GM23338 (cell line): ENCODE results near the gene DIAPH3. TPM values are rescaled to one million over a fixed set of nuclear protein-coding genes. Genes with fewer than 3 reads are reported as not detected.

Source experiments
- ATAC-seq: fragments of 200-7000 bp; cut with Tn5 transposase; 3 replicates; pipeline ENCODE4 v1.9.1; 2020
- DNase-seq: peaks from one replicate; pipeline ENCODE4 v3.0.0-alpha.2; 2015; ENCODE audit warnings: low spot score
- H2AFZ ChIP-seq: fragments of 200-600 bp; sonication (generic); 2 replicates; pipeline ENCODE4 v1.8.0; 2016; ENCODE audit warnings: antibody characterized with exemption, mild to moderate bottlenecking, moderate library complexity
- H3F3A ChIP-seq: fragments of 200-600 bp; sonication (generic); replicated peaks from 2 replicates; pipeline ENCODE4 v1.8.0; 2017; ENCODE audit warnings: antibody characterized with exemption, mixed run types, low read depth
- H3K27ac ChIP-seq: fragments of 200-600 bp; sonication (generic); 2 replicates; pipeline ENCODE4 v1.6.1; 2016; ENCODE audit warnings: low read depth
- H3K27me3 ChIP-seq: fragments of 200-600 bp; sonication (generic); 2 replicates; pipeline ENCODE4 v1.8.0; 2016; ENCODE audit warnings: mild to moderate bottlenecking, mixed run types, moderate library complexity; ENCODE audit not compliant: insufficient read depth
- H3K36me3 ChIP-seq: fragments of 200-600 bp; sonication (generic); 2 replicates; pipeline ENCODE4 v1.8.0; 2016; ENCODE audit warnings: mild to moderate bottlenecking; ENCODE audit not compliant: insufficient read depth
- H3K4me1 ChIP-seq: fragments of 200-600 bp; sonication (generic); 2 replicates; pipeline ENCODE4 v1.8.0; 2016; ENCODE audit warnings: mild to moderate bottlenecking, moderate library complexity; ENCODE audit not compliant: insufficient read depth
- H3K4me2 ChIP-seq: fragments of 200-600 bp; sonication (generic); 2 replicates; pipeline ENCODE4 v1.7.1; 2017; ENCODE audit warnings: mixed run types
- H3K4me3 ChIP-seq: fragments of 200-600 bp; sonication (generic); 2 replicates; pipeline ENCODE4 v1.6.1; 2016; ENCODE audit warnings: mixed run types
- H3K79me2 ChIP-seq: fragments of 200-600 bp; sonication (generic); replicated peaks from 2 replicates; pipeline ENCODE4 v1.8.0; 2017; ENCODE audit warnings: mild to moderate bottlenecking; ENCODE audit not compliant: insufficient read depth
- H3K9me2 ChIP-seq: fragments of 200-600 bp; sonication (generic); 2 replicates; pipeline ENCODE4 v1.8.0; 2017; ENCODE audit not compliant: insufficient read depth
- H4K20me1 ChIP-seq: fragments of 200-600 bp; sonication (generic); replicated peaks from 2 replicates; pipeline ENCODE4 v1.8.0; 2017; ENCODE audit warnings: mild to moderate bottlenecking; ENCODE audit not compliant: insufficient read depth
- H3K27ac Mint-ChIP-seq: 2 replicates; pipeline ENCODE4 v1.8.0; 2020; ENCODE audit warnings: inconsistent platforms, mild to moderate bottlenecking, moderate library complexity, mixed read lengths
- H3K27me3 Mint-ChIP-seq: 3 replicates; pipeline ENCODE4 v1.8.0; 2022; ENCODE audit warnings: low read depth, mild to moderate bottlenecking, moderate library complexity, mixed read lengths, inconsistent platforms; ENCODE audit not compliant: insufficient read depth, poor library complexity
- H3K36me3 Mint-ChIP-seq: 3 replicates; pipeline ENCODE4 v1.8.0; 2021; ENCODE audit warnings: low read depth, mild to moderate bottlenecking, inconsistent platforms, moderate library complexity, mixed read lengths
- H3K4me1 Mint-ChIP-seq: 3 replicates; pipeline ENCODE4 v1.8.0; 2020; ENCODE audit warnings: mild to moderate bottlenecking, inconsistent platforms, mixed read lengths
- H3K4me3 Mint-ChIP-seq: 3 replicates; pipeline ENCODE4 v1.8.0; 2021; ENCODE audit warnings: moderate library complexity, mild to moderate bottlenecking, inconsistent platforms, mixed read lengths
- H3K9me3 Mint-ChIP-seq: 3 replicates; pipeline ENCODE4 v1.8.0; 2020; ENCODE audit warnings: moderate library complexity, mild to moderate bottlenecking, inconsistent platforms, mixed read lengths
- CREB1 ChIP-seq: fragments of 250-450 bp; sonication (Bioruptor Pico); IDR thresholded peaks from 2 replicates; pipeline ENCODE4 v1.5.0; 2020; ENCODE audit warnings: low read depth, mild to moderate bottlenecking, moderate library complexity
- EZH2phosphoT487 ChIP-seq: fragments of 200-600 bp; sonication (generic); IDR thresholded peaks from one replicate; pipeline ENCODE4 v1.8.1; 2018; ENCODE audit warnings: antibody characterized with exemption; ENCODE audit not compliant: unreplicated experiment
- NANOG ChIP-seq: IDR thresholded peaks from 2 replicates; pipeline ENCODE4 v1.6.1; 2016; ENCODE audit warnings: antibody characterized with exemption, borderline replicate concordance
- REST ChIP-seq: IDR thresholded peaks from one replicate; pipeline ENCODE4 v1.6.1; 2018; ENCODE audit warnings: antibody characterized with exemption; ENCODE audit not compliant: unreplicated experiment
- STAT1 ChIP-seq: IDR thresholded peaks from one replicate; pipeline ENCODE4 v1.6.1; 2016; ENCODE audit warnings: antibody characterized with exemption; ENCODE audit not compliant: unreplicated experiment
- ZNF331 ChIP-seq: fragments of 250-450 bp; sonication (Bioruptor Pico); IDR thresholded peaks from 2 replicates; pipeline ENCODE4 v1.5.0; 2020; ENCODE audit warnings: low read depth, mild to moderate bottlenecking, moderate library complexity
- polyA plus RNA-seq: library from polyadenylated mRNA; unstranded; fragments of >200 nt; fragmentation: Nextera tagmentation; extraction: Ambion mirVana; gene quantifications from 2 replicates; pipeline ENCODE4 v1.2.1, GENCODE V29; 2016
- total RNA-seq: library from RNA; depleted of rRNA; stranded (reverse); fragments of >200 nt; shearing (Covaris generic); gene quantifications from 2 replicates; pipeline ENCODE4 v1.2.3, GENCODE V29; 2014
- TF ChIP-seq, protein P1 (sequence below): fragments of 250-450 bp; sonication (Bioruptor Pico); IDR thresholded peaks from 2 replicates; pipeline ENCODE4 v1.5.0; 2020; ENCODE audit warnings: mild to moderate bottlenecking, moderate library complexity

Gene DIAPH3
- total and polyA plus RNA-seq, 2 experiments from 2014 or later: 23.4 to 30.2 TPM

DNA sequence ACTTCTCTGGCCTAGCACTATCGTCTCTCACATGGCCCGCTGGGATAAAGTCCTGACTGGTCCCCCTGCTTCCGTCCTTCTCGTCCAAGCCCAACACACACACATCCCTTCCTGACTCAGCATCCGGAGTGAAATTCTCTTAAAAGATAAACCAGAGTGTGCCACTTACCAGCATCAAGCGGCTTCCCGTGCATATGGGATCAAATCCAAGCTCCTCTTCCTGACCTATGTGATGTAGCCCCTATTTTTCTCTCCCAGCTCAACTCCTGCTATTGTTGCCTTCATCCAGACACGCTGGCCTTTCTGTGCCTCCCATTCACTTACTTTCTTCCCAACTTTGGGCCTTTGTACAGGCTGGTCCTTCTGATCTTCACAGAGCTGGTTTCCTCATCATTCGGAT is 530.4 kb downstream of the DIAPH3 start (continued):
- TF ChIP-seq, protein P1, sequence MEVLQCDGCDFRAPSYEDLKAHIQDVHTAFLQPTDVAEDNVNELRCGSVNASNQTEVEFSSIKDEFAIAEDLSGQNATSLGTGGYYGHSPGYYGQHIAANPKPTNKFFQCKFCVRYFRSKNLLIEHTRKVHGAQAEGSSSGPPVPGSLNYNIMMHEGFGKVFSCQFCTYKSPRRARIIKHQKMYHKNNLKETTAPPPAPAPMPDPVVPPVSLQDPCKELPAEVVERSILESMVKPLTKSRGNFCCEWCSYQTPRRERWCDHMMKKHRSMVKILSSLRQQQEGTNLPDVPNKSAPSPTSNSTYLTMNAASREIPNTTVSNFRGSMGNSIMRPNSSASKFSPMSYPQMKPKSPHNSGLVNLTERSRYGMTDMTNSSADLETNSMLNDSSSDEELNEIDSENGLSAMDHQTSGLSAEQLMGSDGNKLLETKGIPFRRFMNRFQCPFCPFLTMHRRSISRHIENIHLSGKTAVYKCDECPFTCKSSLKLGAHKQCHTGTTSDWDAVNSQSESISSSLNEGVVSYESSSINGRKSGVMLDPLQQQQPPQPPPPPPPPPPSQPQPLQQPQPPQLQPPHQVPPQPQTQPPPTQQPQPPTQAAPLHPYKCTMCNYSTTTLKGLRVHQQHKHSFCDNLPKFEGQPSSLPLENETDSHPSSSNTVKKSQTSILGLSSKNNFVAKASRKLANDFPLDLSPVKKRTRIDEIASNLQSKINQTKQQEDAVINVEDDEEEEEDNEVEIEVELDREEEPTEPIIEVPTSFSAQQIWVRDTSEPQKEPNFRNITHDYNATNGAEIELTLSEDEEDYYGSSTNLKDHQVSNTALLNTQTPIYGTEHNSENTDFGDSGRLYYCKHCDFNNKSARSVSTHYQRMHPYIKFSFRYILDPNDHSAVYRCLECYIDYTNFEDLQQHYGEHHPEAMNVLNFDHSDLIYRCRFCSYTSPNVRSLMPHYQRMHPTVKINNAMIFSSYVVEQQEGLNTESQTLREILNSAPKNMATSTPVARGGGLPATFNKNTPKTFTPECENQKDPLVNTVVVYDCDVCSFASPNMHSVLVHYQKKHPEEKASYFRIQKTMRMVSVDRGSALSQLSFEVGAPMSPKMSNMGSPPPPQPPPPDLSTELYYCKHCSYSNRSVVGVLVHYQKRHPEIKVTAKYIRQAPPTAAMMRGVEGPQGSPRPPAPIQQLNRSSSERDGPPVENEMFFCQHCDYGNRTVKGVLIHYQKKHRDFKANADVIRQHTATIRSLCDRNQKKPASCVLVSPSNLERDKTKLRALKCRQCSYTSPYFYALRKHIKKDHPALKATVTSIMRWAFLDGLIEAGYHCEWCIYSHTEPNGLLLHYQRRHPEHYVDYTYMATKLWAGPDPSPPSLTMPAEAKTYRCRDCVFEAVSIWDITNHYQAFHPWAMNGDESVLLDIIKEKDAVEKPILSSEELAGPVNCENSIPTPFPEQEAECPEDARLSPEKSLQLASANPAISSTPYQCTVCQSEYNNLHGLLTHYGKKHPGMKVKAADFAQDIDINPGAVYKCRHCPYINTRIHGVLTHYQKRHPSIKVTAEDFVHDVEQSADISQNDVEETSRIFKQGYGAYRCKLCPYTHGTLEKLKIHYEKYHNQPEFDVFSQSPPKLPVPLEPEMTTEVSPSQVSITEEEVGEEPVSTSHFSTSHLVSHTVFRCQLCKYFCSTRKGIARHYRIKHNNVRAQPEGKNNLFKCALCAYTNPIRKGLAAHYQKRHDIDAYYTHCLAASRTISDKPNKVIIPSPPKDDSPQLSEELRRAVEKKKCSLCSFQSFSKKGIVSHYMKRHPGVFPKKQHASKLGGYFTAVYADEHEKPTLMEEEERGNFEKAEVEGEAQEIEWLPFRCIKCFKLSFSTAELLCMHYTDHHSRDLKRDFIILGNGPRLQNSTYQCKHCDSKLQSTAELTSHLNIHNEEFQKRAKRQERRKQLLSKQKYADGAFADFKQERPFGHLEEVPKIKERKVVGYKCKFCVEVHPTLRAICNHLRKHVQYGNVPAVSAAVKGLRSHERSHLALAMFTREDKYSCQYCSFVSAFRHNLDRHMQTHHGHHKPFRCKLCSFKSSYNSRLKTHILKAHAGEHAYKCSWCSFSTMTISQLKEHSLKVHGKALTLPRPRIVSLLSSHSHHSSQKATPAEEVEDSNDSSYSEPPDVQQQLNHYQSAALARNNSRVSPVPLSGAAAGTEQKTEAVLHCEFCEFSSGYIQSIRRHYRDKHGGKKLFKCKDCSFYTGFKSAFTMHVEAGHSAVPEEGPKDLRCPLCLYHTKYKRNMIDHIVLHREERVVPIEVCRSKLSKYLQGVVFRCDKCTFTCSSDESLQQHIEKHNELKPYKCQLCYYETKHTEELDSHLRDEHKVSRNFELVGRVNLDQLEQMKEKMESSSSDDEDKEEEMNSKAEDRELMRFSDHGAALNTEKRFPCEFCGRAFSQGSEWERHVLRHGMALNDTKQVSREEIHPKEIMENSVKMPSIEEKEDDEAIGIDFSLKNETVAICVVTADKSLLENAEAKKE (CRISPR knock-in tag): no peak
- no peak for TF ChIP-seq CREB1 (CRISPR knock-in tag)

DNA sequence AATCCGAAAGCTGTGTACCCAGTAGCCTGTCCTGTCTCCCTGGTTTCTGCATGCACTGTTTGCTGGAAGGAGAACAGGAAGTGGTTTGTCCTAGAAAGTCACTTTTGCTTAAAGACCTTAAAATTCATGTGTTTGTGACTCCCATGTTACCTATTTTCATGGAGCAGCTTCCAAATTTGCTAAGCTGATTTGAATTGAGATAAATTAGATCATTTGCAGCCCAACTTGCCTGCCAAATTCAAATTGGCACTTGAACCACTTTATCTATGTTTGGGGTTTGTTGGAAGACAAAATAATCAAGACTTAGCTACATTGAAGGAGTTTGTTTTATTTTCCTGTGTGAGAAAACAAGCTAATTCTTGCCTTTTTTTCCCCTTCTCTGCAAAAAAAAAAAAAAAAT is 532.5 kb downstream of the DIAPH3 start:
- H3K9me3 Mint-ChIP-seq: no peaks in the 10 kb centered on the region
- no peak overlapping the region for H3K27ac Mint-ChIP-seq
- ATAC-seq (no peak), DNase-seq (no peak)
- Histone ChIP-seq H3K4me3 (no peak overlapping the region), H3K36me3 (no peaks in the 10 kb centered on the region), H3K9me2 (0 out of 2 replicates have a peak, but pooled peaks cover 2% of the 10 kb centered on the region), H3F3A (no peaks in the 10 kb centered on the region), H3K27ac (no peak overlapping the region), H3K79me2 (no peaks in the 10 kb centered on the region), H4K20me1 (no peaks in the 10 kb centered on the region), H3K4me2 (no peak overlapping the region), H3K27me3 (no peaks in the 10 kb centered on the region), H2AFZ (0 out of 2 replicates have a peak overlapping the region, but pooled peaks have one; percentile 20), H3K4me1 (peaks cover 16% of the 10 kb centered on the region)
- no peaks in the 10 kb centered on the region for H3K36me3 Mint-ChIP-seq
- H3K27me3 Mint-ChIP-seq: no peaks in the 10 kb centered on the region
- no peak overlapping the region for H3K4me3 Mint-ChIP-seq
- peaks cover 5% of the 10 kb centered on the region; the same call in 2 of the 3 replicates for H3K4me1 Mint-ChIP-seq
- TF ChIP-seq NANOG (no peak), REST (no peak), STAT1 (no peak), ZNF331 (no peak), EZH2phosphoT487 (no peak)
